Neuronal stem cell (in vitro differentiated cells): ENCODE measurements around the gene CCDC85C.

Source experiments
- DNase-seq: peaks from one replicate; pipeline ENCODE4 v3.0.0-alpha.2; 2013; ENCODE audit warnings: low spot score
- H2AFZ ChIP-seq: one replicate; pipeline ENCODE4 v1.6.1; 2013; ENCODE audit warnings: mild to moderate bottlenecking, low read length, inconsistent platforms
- H2AK5ac ChIP-seq: 2 replicates; pipeline ENCODE4 v1.6.1; 2013; ENCODE audit warnings: low read depth, mild to moderate bottlenecking, inconsistent platforms, low read length, moderate library complexity, mixed read lengths
- H2BK120ac ChIP-seq: 2 replicates; pipeline ENCODE4 v1.6.1; 2013; ENCODE audit warnings: low read depth, mild to moderate bottlenecking, inconsistent platforms, low read length, moderate library complexity, mixed read lengths
- H2BK12ac ChIP-seq: one replicate; pipeline ENCODE4 v1.6.1; 2013; ENCODE audit warnings: low read length, inconsistent platforms
- H2BK15ac ChIP-seq: 2 replicates; pipeline ENCODE4 v1.6.1; 2013; ENCODE audit warnings: mild to moderate bottlenecking, low read length, inconsistent platforms, mixed read lengths
- H2BK5ac ChIP-seq: one replicate; pipeline ENCODE4 v1.6.1; 2013; ENCODE audit warnings: inconsistent platforms, mild to moderate bottlenecking, low read length, moderate library complexity
- H3K14ac ChIP-seq: one replicate; pipeline ENCODE4 v1.6.1; 2013; ENCODE audit warnings: low read length, inconsistent platforms
- H3K18ac ChIP-seq: 2 replicates; pipeline ENCODE4 v1.6.1; 2013; ENCODE audit warnings: low read length, inconsistent platforms
- H3K23ac ChIP-seq: 2 replicates; pipeline ENCODE4 v1.6.1; 2013; ENCODE audit warnings: low read depth, mild to moderate bottlenecking, mixed read lengths, low read length, inconsistent platforms; ENCODE audit not compliant: poor library complexity
- H3K27ac ChIP-seq: replicated peaks from 3 replicates; pipeline ENCODE4 v1.5.1; 2013; ENCODE audit warnings: low read length, inconsistent platforms
- H3K27me3 ChIP-seq, 3 experiments: 2 replicates each; pipeline ENCODE4 v1.6.1; 2013; ENCODE audit warnings: low read length in 3 of 3, mild to moderate bottlenecking in 2 of 3, inconsistent platforms in 1 of 3, low read depth in 1 of 3, mixed read lengths in 1 of 3, moderate library complexity in 1 of 3; ENCODE audit not compliant: control insufficient read depth in 3 of 3, insufficient read depth in 3 of 3
- H3K36me3 ChIP-seq, 2 donors: replicated peaks in 1 of 2; 2 replicates each; pipeline ENCODE4 v1.6.1; 2013; ENCODE audit warnings: low read length in 2 of 2; ENCODE audit not compliant: control insufficient read depth in 2 of 2, insufficient read depth in 2 of 2
- H3K4ac ChIP-seq: 2 replicates; pipeline ENCODE4 v1.6.1; 2013; ENCODE audit warnings: inconsistent platforms, mild to moderate bottlenecking, low read length, moderate library complexity
- H3K4me1 ChIP-seq, 2 donors: 1 replicate in 1 of 2; 2 replicates in 1 of 2; pipeline ENCODE4 v1.6.1; 2013; ENCODE audit warnings: low read length in 2 of 2, low read depth in 1 of 2; ENCODE audit not compliant: control insufficient read depth in 2 of 2, insufficient read depth in 1 of 2
- H3K4me2 ChIP-seq: one replicate; pipeline ENCODE4 v1.6.1; 2013; ENCODE audit warnings: mild to moderate bottlenecking, low read length, inconsistent platforms; ENCODE audit not compliant: insufficient read depth, poor library complexity, severe bottlenecking
- H3K4me3 ChIP-seq, 2 donors: 2 replicates each; pipeline ENCODE4 v1.5.1; 2013; ENCODE audit warnings: low read length in 2 of 2, mild to moderate bottlenecking in 2 of 2, inconsistent platforms in 1 of 2, moderate library complexity in 1 of 2
- H3K79me1 ChIP-seq: one replicate; pipeline ENCODE4 v1.6.1; 2013; ENCODE audit warnings: low read depth, mild to moderate bottlenecking, inconsistent platforms, low read length, moderate library complexity
- H3K9ac ChIP-seq: one replicate; pipeline ENCODE4 v1.6.1; 2013; ENCODE audit warnings: mild to moderate bottlenecking, low read depth, low read length, inconsistent platforms; ENCODE audit not compliant: poor library complexity
- H3K9me3 ChIP-seq, 2 donors: replicated peaks in 1 of 2; 2 replicates each; pipeline versions ENCODE3 to v1.6.1; 2013; ENCODE audit warnings: low read length in 2 of 2, mild to moderate bottlenecking in 2 of 2, inconsistent platforms in 1 of 2, low read depth in 1 of 2, mixed read lengths in 1 of 2, moderate library complexity in 1 of 2; ENCODE audit not compliant: control insufficient read depth in 2 of 2, insufficient read depth in 1 of 2
- H4K8ac ChIP-seq: one replicate; pipeline ENCODE4 v1.6.1; 2013; ENCODE audit warnings: low read depth, mild to moderate bottlenecking, inconsistent platforms, low read length, moderate library complexity
- H4K91ac ChIP-seq: one replicate; pipeline ENCODE4 v1.6.1; 2013; ENCODE audit warnings: low read length, low read depth, mild to moderate bottlenecking, inconsistent platforms; ENCODE audit not compliant: poor library complexity
- WGBS, 2 donors: extraction: QIAGEN DNeasy Blood & Tissue Kit; methylation state at CpG; one replicate each; pipeline ENCODE4 v1.1.7; 2013; ENCODE audit warnings: missing lambda C conversion rate in 2 of 2, mixed read lengths in 1 of 2; ENCODE audit not compliant: insufficient read length in 2 of 2, insufficient replicate concordance in 1 of 2; ENCODE audit errors: extremely low coverage in 2 of 2; 5-methylcytosine and 5-hydroxymethylcytosine counted together

The CCDC85C gene

DNA sequence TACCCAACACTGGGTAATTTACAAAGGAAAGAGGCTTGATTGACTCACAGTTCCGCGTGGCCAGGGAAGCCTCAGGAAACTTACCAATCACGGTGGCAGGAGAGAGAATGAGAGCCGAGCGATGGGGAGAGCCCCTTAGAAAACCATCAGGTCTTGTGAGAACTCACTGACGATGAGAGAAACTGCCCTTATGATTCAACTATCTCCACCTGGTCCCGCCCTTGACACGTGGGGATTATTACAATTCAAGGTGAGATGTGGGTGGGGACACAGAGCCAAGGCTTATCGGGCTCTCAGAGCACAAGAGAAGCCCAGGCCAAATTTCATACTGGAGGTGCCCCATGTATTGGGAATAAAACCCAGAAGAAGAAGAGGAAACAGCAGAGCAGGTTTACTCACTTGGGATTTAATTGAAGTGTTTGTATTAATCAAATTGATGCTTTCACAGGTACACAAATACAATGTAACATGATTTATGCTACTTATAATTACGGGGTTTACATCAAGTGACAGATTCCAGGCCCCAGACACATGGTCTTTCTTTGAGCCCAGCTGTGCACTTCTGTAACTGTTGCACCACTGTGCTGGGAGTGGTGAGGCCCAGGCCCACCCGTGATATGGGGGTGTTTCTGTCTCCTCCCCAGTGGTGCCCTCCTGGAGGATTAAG lies 8.2 kb upstream of the CCDC85C start:
- Histone ChIP-seq H3K27ac (no peak overlapping the region), H2BK5ac (no peak overlapping the region), H3K14ac (no peak overlapping the region), H3K4ac (no peak overlapping the region), H3K36me3 (no peaks in the 10 kb centered on the region), H3K4me1 (peaks cover 0 to 8% of the 10 kb centered on the region in 2 donors), H3K27me3 (no peaks in the 10 kb centered on the region), H3K9ac (no peak overlapping the region), H3K4me3 (no peak overlapping the region), H2BK12ac (no peak overlapping the region), H2AK5ac (no peak overlapping the region), H3K9me3 (no peaks in the 10 kb centered on the region), H2BK120ac (no peak overlapping the region), H3K79me1 (no peaks in the 10 kb centered on the region), H3K4me2 (no peak overlapping the region), H2BK15ac (no peak overlapping the region), H4K91ac (no peak overlapping the region), H3K23ac (no peak overlapping the region), H2AFZ (no peak overlapping the region), H3K18ac (no peak overlapping the region), H4K8ac (no peak overlapping the region)
- no peak for DNase-seq
- WGBS, 2 donors: no CpG with 5 or more reads among the region's 11 CpGs

GRCh38 chr14:99611646-99612045 lies 7.6 kb upstream of the CCDC85C start:
- H2BK120ac ChIP-seq: no peak overlapping the region
- H3K23ac ChIP-seq: no peak overlapping the region
- H2BK15ac ChIP-seq: no peak overlapping the region
- H3K4me3 ChIP-seq: no peak overlapping the region
- no peak overlapping the region for H2BK12ac ChIP-seq
- no peak overlapping the region for H2BK5ac ChIP-seq
- H3K4me1 ChIP-seq: peaks cover 0 to 8% of the 10 kb centered on the region in 2 donors
- H3K18ac ChIP-seq: no peak overlapping the region
- no peak overlapping the region for H3K14ac ChIP-seq
- no peak overlapping the region for H4K91ac ChIP-seq
- no peak overlapping the region for H3K27ac ChIP-seq
- no peaks in the 10 kb centered on the region for H3K9me3 ChIP-seq
- no peaks in the 10 kb centered on the region for H3K36me3 ChIP-seq
- no peaks in the 10 kb centered on the region for H3K27me3 ChIP-seq
- no peak for DNase-seq
- H3K4ac ChIP-seq: no peak overlapping the region
- H3K9ac ChIP-seq: no peak overlapping the region
- no peak overlapping the region for H2AFZ ChIP-seq
- H3K79me1 ChIP-seq: no peaks in the 10 kb centered on the region
- H3K4me2 ChIP-seq: no peak overlapping the region
- H2AK5ac ChIP-seq: no peak overlapping the region
- no peak overlapping the region for H4K8ac ChIP-seq
- no CpG with 5 or more reads among the region's 4 CpGs for WGBS, 2 donors

DNA sequence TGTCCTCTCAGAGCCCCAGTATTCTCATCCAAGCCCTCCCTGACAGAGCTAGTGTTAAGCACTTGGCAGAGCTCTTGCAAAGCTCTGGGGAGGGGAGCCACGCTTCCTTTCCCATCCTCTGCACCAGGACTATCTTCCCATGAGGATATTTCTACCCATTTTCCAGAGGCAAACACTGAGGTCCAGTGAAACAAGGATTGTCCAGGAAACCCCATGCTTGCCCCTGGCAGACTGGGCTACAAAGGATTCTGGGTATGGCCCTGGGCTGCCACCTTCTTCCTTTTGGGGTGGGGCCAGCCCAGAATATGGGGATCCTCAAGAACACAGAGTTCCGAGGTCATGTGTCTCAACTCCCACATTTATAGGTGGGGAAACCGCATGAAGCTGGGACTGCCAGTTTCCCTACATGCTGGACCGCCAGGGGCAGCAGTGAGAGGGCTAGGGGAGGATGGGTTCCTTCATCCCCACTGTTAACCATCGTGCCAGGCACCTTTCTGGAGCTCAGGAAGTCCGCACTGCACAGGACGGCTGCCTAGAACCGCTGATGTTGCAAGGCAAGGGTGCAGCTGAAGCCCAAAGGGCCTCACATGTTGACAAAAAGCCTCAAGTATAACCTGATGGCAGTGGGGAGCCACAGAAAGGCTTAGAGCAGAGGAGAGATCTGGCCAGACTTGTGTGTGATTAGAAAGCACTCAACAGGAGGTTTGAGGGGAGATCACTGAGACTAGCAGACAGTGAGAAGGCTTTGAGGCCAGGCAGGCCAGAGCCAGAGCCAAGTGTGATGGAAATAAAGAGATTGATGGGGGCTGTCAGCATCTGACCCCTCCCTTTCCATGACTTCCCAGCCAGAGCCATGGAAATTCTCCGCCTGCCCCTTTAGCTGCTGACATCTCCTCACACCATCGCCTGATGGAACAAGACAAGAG lies 5.5 kb upstream of the CCDC85C start:
- Histone ChIP-seq H2BK120ac (no peak overlapping the region), H2AFZ (no peak overlapping the region), H3K9ac (no peak overlapping the region), H3K4me1 (peaks cover 11 to 17% of the 10 kb centered on the region in 2 donors), H2BK5ac (no peak overlapping the region), H4K91ac (no peak overlapping the region), H3K4ac (no peak overlapping the region), H3K9me3 (no peaks in the 10 kb centered on the region), H2BK12ac (no peak overlapping the region), H3K23ac (no peak overlapping the region), H2BK15ac (no peak overlapping the region), H3K4me3 (no peak overlapping the region), H3K36me3 (no peaks in the 10 kb centered on the region), H4K8ac (no peak overlapping the region), H3K14ac (no peak overlapping the region), H2AK5ac (no peak overlapping the region), H3K4me2 (no peak overlapping the region), H3K27ac (no peak overlapping the region), H3K18ac (no peak overlapping the region), H3K79me1 (no peaks in the 10 kb centered on the region), H3K27me3 (no peaks in the 10 kb centered on the region)
- WGBS, 2 donors: no CpG with 5 or more reads among the region's 10 CpGs
- no peak for DNase-seq

- Histone ChIP-seq H3K4ac (no peak overlapping the region), H3K9ac (peak overlapping the region; percentile 27), H4K8ac (no peak overlapping the region), H3K4me1 (peaks cover 11 to 14% of the 10 kb centered on the region in 2 donors), H3K4me2 (no peak overlapping the region), H2AFZ (no peak overlapping the region), H3K23ac (no peak overlapping the region), H3K9me3 (no peaks in the 10 kb centered on the region), H3K36me3 (no peaks in the 10 kb centered on the region), H4K91ac (no peak overlapping the region), H3K4me3 (no peak overlapping the region), H2AK5ac (no peak overlapping the region), H2BK12ac (no peak overlapping the region), H3K79me1 (peaks cover 1% of the 10 kb centered on the region), H2BK5ac (no peak overlapping the region), H2BK15ac (no peak overlapping the region), H3K18ac (no peak overlapping the region), H3K27ac (no peak overlapping the region), H2BK120ac (no peak overlapping the region), H3K27me3 (peaks cover 0 to 2% (median 0%) of the 10 kb centered on the region in 3 experiments), H3K14ac (no peak overlapping the region)
- no CpG with 5 or more reads among the region's 2 CpGs for WGBS, 2 donors
- no peak for DNase-seq
Measured at GRCh38 chr14:99608591-99608990, 4.6 kb upstream of the CCDC85C start.
